ENCODE results near the gene RNF130.

Gene RNF130

GRCh38 chr5:180090769-180091546 is 19.4 kb upstream of the RNF130 start:
- no peaks in the 10 kb centered on the region; the same call in 1 of the 2 replicates for H3K4me1 ChIP-seq (ENCODE audit: control insufficient read depth, insufficient read depth, low read length)
- CTCF ChIA-PET, result interaction anchor here (0.6 to 2.4 kb wide), 15 partner anchors 11 to 957 kb away, joined by 3 to 9 read pairs (median 3); no protein-coding TSS in a partner anchor
- POLR2A ChIA-PET, result no interaction called here
- H3K9me3 ChIP-seq (ENCODE audit: control insufficient read depth, insufficient read depth, low read depth, low read length), result no peaks in the 10 kb centered on the region
- no peak overlapping the region for H3K4me3 ChIP-seq (ENCODE audit: low read depth, low read length)
- no peaks in the 10 kb centered on the region for H3K36me3 ChIP-seq (ENCODE audit: control insufficient read depth in 2 of 2, insufficient read depth in 1 of 2, low read length in 2 of 2)
- H3K27ac ChIP-seq (ENCODE audit: extremely low read depth, low read depth, low read length), result no peak overlapping the region; the same call in 1 of the 2 replicates
- peak; percentile 62 for TF ChIP-seq CTCF (tag by site-specific recombination; IDR thresholded peaks at IDR 0.05)
- no peak for TF ChIP-seq ZBTB11 (tag by site-specific recombination; conservative IDR thresholded peaks at IDR 0.05; ENCODE audit: low read depth)
- no peak; the same call in 1 of the 2 replicates for TF ChIP-seq ZNF362 (tag by site-specific recombination; IDR thresholded peaks at IDR 0.05)
- TF ChIP-seq KLF17 (tag by site-specific recombination; IDR thresholded peaks at IDR 0.05), result no peak
- no peak for TF ChIP-seq ZNF266 (tag by site-specific recombination; IDR thresholded peaks at IDR 0.05; ENCODE audit: low read depth)
- no peak for TF ChIP-seq ZNF521 (tag by site-specific recombination; IDR thresholded peaks at IDR 0.05)
- TF ChIP-seq, protein P1, sequence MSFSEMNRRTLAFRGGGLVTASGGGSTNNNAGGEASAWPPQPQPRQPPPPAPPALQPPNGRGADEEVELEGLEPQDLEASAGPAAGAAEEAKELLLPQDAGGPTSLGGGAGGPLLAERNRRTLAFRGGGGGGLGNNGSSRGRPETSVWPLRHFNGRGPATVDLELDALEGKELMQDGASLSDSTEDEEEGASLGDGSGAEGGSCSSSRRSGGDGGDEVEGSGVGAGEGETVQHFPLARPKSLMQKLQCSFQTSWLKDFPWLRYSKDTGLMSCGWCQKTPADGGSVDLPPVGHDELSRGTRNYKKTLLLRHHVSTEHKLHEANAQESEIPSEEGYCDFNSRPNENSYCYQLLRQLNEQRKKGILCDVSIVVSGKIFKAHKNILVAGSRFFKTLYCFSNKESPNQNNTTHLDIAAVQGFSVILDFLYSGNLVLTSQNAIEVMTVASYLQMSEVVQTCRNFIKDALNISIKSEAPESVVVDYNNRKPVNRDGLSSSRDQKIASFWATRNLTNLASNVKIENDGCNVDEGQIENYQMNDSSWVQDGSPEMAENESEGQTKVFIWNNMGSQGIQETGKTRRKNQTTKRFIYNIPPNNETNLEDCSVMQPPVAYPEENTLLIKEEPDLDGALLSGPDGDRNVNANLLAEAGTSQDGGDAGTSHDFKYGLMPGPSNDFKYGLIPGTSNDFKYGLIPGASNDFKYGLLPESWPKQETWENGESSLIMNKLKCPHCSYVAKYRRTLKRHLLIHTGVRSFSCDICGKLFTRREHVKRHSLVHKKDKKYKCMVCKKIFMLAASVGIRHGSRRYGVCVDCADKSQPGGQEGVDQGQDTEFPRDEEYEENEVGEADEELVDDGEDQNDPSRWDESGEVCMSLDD (tag by site-specific recombination; IDR thresholded peaks at IDR 0.05), result peak; percentile 8; the same call in 1 of the 2 replicates
- TF ChIP-seq ZNF335 (tag by site-specific recombination; conservative IDR thresholded peaks at IDR 0.05), result peak; percentile 57
- TF ChIP-seq ZNF324 (tag by site-specific recombination; IDR thresholded peaks at IDR 0.05), result 0 out of 2 replicates have a peak, but pooled peaks have one; percentile 0
- TF ChIP-seq ZEB2 (tag by site-specific recombination; IDR thresholded peaks at IDR 0.05), result 0 out of 2 replicates have a peak, but pooled peaks have one; percentile 10
- TF ChIP-seq KLF7 (tag by site-specific recombination; IDR thresholded peaks at IDR 0.05; ENCODE audit: borderline replicate concordance), result 0 out of 2 replicates have a peak, but pooled peaks have one; percentile 2
- TF ChIP-seq PRDM1 (tag by site-specific recombination; IDR thresholded peaks at IDR 0.05), result no peak
- TF ChIP-seq, protein P2, sequence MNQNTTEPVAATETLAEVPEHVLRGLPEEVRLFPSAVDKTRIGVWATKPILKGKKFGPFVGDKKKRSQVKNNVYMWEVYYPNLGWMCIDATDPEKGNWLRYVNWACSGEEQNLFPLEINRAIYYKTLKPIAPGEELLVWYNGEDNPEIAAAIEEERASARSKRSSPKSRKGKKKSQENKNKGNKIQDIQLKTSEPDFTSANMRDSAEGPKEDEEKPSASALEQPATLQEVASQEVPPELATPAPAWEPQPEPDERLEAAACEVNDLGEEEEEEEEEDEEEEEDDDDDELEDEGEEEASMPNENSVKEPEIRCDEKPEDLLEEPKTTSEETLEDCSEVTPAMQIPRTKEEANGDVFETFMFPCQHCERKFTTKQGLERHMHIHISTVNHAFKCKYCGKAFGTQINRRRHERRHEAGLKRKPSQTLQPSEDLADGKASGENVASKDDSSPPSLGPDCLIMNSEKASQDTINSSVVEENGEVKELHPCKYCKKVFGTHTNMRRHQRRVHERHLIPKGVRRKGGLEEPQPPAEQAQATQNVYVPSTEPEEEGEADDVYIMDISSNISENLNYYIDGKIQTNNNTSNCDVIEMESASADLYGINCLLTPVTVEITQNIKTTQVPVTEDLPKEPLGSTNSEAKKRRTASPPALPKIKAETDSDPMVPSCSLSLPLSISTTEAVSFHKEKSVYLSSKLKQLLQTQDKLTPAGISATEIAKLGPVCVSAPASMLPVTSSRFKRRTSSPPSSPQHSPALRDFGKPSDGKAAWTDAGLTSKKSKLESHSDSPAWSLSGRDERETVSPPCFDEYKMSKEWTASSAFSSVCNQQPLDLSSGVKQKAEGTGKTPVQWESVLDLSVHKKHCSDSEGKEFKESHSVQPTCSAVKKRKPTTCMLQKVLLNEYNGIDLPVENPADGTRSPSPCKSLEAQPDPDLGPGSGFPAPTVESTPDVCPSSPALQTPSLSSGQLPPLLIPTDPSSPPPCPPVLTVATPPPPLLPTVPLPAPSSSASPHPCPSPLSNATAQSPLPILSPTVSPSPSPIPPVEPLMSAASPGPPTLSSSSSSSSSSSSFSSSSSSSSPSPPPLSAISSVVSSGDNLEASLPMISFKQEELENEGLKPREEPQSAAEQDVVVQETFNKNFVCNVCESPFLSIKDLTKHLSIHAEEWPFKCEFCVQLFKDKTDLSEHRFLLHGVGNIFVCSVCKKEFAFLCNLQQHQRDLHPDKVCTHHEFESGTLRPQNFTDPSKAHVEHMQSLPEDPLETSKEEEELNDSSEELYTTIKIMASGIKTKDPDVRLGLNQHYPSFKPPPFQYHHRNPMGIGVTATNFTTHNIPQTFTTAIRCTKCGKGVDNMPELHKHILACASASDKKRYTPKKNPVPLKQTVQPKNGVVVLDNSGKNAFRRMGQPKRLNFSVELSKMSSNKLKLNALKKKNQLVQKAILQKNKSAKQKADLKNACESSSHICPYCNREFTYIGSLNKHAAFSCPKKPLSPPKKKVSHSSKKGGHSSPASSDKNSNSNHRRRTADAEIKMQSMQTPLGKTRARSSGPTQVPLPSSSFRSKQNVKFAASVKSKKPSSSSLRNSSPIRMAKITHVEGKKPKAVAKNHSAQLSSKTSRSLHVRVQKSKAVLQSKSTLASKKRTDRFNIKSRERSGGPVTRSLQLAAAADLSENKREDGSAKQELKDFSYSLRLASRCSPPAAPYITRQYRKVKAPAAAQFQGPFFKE (tag by site-specific recombination; IDR thresholded peaks at IDR 0.05; ENCODE audit: borderline replicate concordance), result no peak
- 0 out of 2 replicates have a peak, but pooled peaks have one; percentile 22 for TF ChIP-seq ZNF561 (tag by site-specific recombination; IDR thresholded peaks at IDR 0.05; ENCODE audit: borderline replicate concordance)
- TF ChIP-seq ZNF654 (tag by site-specific recombination; IDR thresholded peaks at IDR 0.05; ENCODE audit: low read depth), result peak; percentile 35; the same call in 1 of the 2 replicates

All from HEK293 (cell line).